Vagina (tissue), 2 donors: ENCODE results near the gene PIK3R5. TPM values are rescaled to one million over a fixed set of nuclear protein-coding genes. Genes with fewer than 3 reads are reported as not detected.

Experiments used
- DNase-seq, 2 donors: peaks; one replicate each; pipeline ENCODE4 v3.0.0-alpha.2; 2017; ENCODE audit errors: extremely low spot score in 2 of 2
- H3K27ac ChIP-seq: fragments of 200-600 bp; sonication (generic); one replicate; pipeline ENCODE4 v1.5.1; 2019
- H3K27me3 ChIP-seq: fragments of 200-600 bp; sonication (generic); one replicate; pipeline ENCODE4 v1.5.1; 2019
- H3K36me3 ChIP-seq, 2 donors: fragments of 200-600 bp; sonication (generic); one replicate each; pipeline ENCODE4 v1.5.1; 2017 to 2019
- H3K4me1 ChIP-seq: fragments of 200-600 bp; sonication (generic); one replicate; pipeline ENCODE4 v1.5.1; 2019
- H3K4me3 ChIP-seq, 2 donors: fragments of 200-600 bp; sonication (generic); 1 replicate in 1 of 2; 2 replicates in 1 of 2; pipeline ENCODE4 v1.5.1; 2016 to 2019
- H3K9me3 ChIP-seq: fragments of 200-600 bp; sonication (generic); one replicate; pipeline ENCODE4 v1.5.1; 2019
- CTCF ChIP-seq, 3 experiments: fragments of 450-650 bp in 2 of 3; fragments of 200-600 bp in 1 of 3; sonication (generic) in 1 of 3; IDR thresholded peaks; one replicate each; pipeline ENCODE4 v1.5.1; 2017 to 2019; ENCODE audit warnings: antibody characterized with exemption in 3 of 3, mild to moderate bottlenecking in 2 of 3, moderate library complexity in 2 of 3
- POLR2A ChIP-seq, 2 donors: fragments of 450-650 bp; IDR thresholded peaks; one replicate each; pipeline ENCODE4 v1.6.1; 2017; ENCODE audit warnings: antibody characterized with exemption in 2 of 2, mild to moderate bottlenecking in 2 of 2, moderate library complexity in 2 of 2
- POLR2AphosphoS5 ChIP-seq, 2 donors: sonication (generic); formaldehyde crosslinking; IDR thresholded peaks; one replicate each; pipeline ENCODE4 v1.9.0; 2017; ENCODE audit warnings: antibody characterized with exemption in 2 of 2, mild to moderate bottlenecking in 2 of 2, low read depth in 1 of 2; ENCODE audit not compliant: insufficient read depth in 1 of 2
- intact Hi-C: fragments of 100-400 bp; cut with DNase I; formaldehyde crosslinking; loops from one replicate; pipeline ENCODE4 v1.15.1; 2023
- total RNA-seq: library from RNA; depleted of rRNA; stranded (reverse); fragments of >200 nt; gene quantifications from one replicate; pipeline ENCODE4 v1.2.3, GENCODE V29; 2016

Gene PIK3R5
- total RNA-seq, 1 donor from 2014 or later = 10.6 TPM

GRCh38 chr17:8941520-8941919 is 24.0 kb downstream of the PIK3R5 start:
- intact Hi-C loops = no loop called here
- Histone ChIP-seq H3K27me3 (no peaks in the 10 kb centered on the region), H3K4me3 (no peak overlapping the region), H3K27ac (no peak overlapping the region), H3K9me3 (no peaks in the 10 kb centered on the region), H3K4me1 (no peaks in the 10 kb centered on the region), H3K36me3 (no peaks in the 10 kb centered on the region)
- no peak for TF ChIP-seq POLR2A (IDR thresholded peaks at IDR 0.05)
- peak in 1 of 2 donors; percentile 53 for TF ChIP-seq POLR2AphosphoS5 (IDR thresholded peaks at IDR 0.05; ENCODE audit: insufficient read depth in 1 of 2, low read depth in 1 of 2)
- no peak for TF ChIP-seq CTCF (IDR thresholded peaks at IDR 0.05)
- no peak for DNase-seq

GRCh38 chr17:8940866-8941471 is 24.5 kb downstream of the PIK3R5 start:
- intact Hi-C loops = no loop called here
- Histone ChIP-seq H3K4me1 (no peaks in the 10 kb centered on the region), H3K9me3 (no peaks in the 10 kb centered on the region), H3K27ac (no peak overlapping the region), H3K36me3 (no peaks in the 10 kb centered on the region), H3K27me3 (no peaks in the 10 kb centered on the region), H3K4me3 (no peak overlapping the region)
- no peak for TF ChIP-seq CTCF (IDR thresholded peaks at IDR 0.05)
- no peak for TF ChIP-seq POLR2AphosphoS5 (IDR thresholded peaks at IDR 0.05; ENCODE audit: insufficient read depth in 1 of 2, low read depth in 1 of 2)
- TF ChIP-seq POLR2A (IDR thresholded peaks at IDR 0.05) = no peak
- no peak for DNase-seq

DNA sequence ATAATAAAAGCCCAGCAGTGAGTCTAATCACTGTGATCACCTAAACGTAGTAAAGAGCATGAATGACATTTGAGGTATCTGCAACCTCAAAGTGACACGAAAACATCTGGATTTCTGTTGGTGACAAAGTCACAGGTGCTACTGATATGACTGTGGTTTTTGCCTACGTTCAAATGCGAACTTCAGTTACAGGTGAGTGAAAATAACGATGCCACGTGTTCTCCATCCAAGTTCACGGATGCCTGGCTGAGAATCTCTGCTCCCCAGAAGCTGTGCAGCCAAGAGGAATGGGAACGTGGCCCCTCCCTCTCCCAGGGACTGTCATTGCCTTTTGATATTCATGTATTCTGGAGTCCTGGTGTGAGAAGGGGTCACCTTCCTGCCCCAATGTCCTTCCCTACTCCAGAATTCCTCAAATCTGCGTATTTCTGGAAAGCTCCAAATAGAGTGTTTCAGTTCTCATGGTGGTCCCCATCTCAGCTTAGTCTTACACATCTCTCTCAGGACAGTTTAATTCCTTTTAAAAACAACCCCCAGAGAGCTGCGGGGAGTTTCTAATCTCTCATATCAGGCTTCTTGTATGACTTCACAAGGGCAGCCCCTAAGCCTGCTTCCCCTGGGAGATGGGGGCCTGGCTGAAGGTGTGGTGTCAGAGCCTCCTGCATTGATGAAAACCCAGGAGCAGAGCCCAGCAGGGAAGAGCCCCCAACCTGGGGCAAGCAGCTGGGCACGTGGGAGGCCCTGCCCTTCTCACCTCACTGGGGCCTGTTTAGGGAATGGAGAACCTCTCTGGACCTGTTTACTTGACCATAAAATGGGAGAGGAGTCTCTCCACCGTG is 25.8 kb downstream of the PIK3R5 start:
- no peaks in the 10 kb centered on the region for H3K27me3 ChIP-seq
- no peaks in the 10 kb centered on the region for H3K9me3 ChIP-seq
- H3K4me3 ChIP-seq = no peak overlapping the region
- H3K36me3 ChIP-seq = no peaks in the 10 kb centered on the region
- no peak for TF ChIP-seq POLR2A (IDR thresholded peaks at IDR 0.05)
- no peak for TF ChIP-seq CTCF (IDR thresholded peaks at IDR 0.05)
- TF ChIP-seq POLR2AphosphoS5 (IDR thresholded peaks at IDR 0.05; ENCODE audit: insufficient read depth in 1 of 2, low read depth in 1 of 2) = no peak
- no peak overlapping the region for H3K27ac ChIP-seq
- intact Hi-C loops = no loop called here
- DNase-seq = no peak
- H3K4me1 ChIP-seq = no peaks in the 10 kb centered on the region

DNA sequence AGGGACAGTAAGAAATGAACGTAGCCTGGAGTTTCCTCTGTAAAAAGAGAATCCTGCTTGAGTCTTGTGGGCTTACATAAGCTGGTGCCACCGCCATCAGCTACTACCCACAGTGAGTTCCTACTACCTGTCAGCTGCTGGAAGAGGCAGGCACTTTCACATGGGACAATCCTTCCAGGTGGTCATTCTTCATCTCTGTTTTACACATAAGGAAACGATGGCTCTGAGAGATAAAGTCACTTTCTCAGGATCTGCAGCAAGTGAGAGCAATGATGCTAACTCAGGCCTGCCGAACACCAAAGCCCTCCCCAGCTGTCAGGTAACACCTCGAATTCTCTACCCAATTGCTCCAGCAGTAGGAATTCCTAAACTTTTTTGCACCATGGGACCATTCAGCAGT is 26.6 kb downstream of the PIK3R5 start:
- H3K4me3 ChIP-seq = no peak overlapping the region
- H3K9me3 ChIP-seq = no peaks in the 10 kb centered on the region
- H3K4me1 ChIP-seq = no peaks in the 10 kb centered on the region
- TF ChIP-seq CTCF (IDR thresholded peaks at IDR 0.05) (no peak), POLR2AphosphoS5 (IDR thresholded peaks at IDR 0.05; ENCODE audit: insufficient read depth in 1 of 2, low read depth in 1 of 2) (no peak), POLR2A (IDR thresholded peaks at IDR 0.05) (no peak)
- DNase-seq = no peak
- no peaks in the 10 kb centered on the region for H3K36me3 ChIP-seq
- H3K27ac ChIP-seq = no peak overlapping the region
- H3K27me3 ChIP-seq = no peaks in the 10 kb centered on the region
- intact Hi-C loops = no loop called here

- no peaks in the 10 kb centered on the region for H3K4me1 ChIP-seq
- H3K36me3 ChIP-seq = no peaks in the 10 kb centered on the region
- H3K27ac ChIP-seq = no peak overlapping the region
- H3K4me3 ChIP-seq = no peak overlapping the region
- TF ChIP-seq POLR2AphosphoS5 (IDR thresholded peaks at IDR 0.05; ENCODE audit: insufficient read depth in 1 of 2, low read depth in 1 of 2) (no peak), CTCF (IDR thresholded peaks at IDR 0.05) (no peak), POLR2A (IDR thresholded peaks at IDR 0.05) (no peak)
- H3K27me3 ChIP-seq = no peaks in the 10 kb centered on the region
- intact Hi-C loops = no loop called here
- DNase-seq = no peak
- H3K9me3 ChIP-seq = no peaks in the 10 kb centered on the region
Observed at GRCh38 chr17:8935191-8935590, 30.3 kb downstream of the PIK3R5 start.
